GM19463 (cell line): ENCODE data around the gene MARVELD2.

ENCODE experiments used
- ATAC-seq: cut with Tn5 transposase; IDR thresholded peaks from one replicate; pipeline ENCODE4 v1.9.1; 2021; ENCODE audit warnings: mild to moderate bottlenecking, moderate library complexity; ENCODE audit not compliant: unreplicated experiment

Gene MARVELD2

GRCh38 chr5:69491838-69492390 lies 77.0 kb downstream of the MARVELD2 start:
- ATAC-seq = no peak

GRCh38 chr5:69492391-69492922 lies 77.5 kb downstream of the MARVELD2 start, which contains the start of gene OCLN:
Gene OCLN (plus strand): TSS chr5:69492790. CDS start chr5:69504245, 11,455 bp downstream.
- ATAC-seq = peak; percentile 45

- ATAC-seq = peak; percentile 43
Measured at GRCh38 chr5:69492923-69493395, 78.0 kb downstream of the MARVELD2 start.

- no peak for ATAC-seq
Measured at GRCh38 chr5:69493396-69494133, 78.6 kb downstream of the MARVELD2 start.
